Neural cell (in vitro differentiated cells): ENCODE data around the gene GHRL.

ENCODE experiments used
- CTCF ChIP-seq: fragments of 450-650 bp; IDR thresholded peaks from 2 replicates; pipeline ENCODE4 v1.5.1; 2014; ENCODE audit warnings: antibody characterized with exemption, mild to moderate bottlenecking, moderate library complexity; ENCODE audit not compliant: poor library complexity, severe bottlenecking
- EP300 ChIP-seq: fragments of 450-650 bp; conservative IDR thresholded peaks from 2 replicates; pipeline ENCODE4 v1.6.1; 2014; ENCODE audit warnings: antibody characterized with exemption, mild to moderate bottlenecking, moderate library complexity; ENCODE audit not compliant: poor library complexity, severe bottlenecking
- EZH2 ChIP-seq: fragments of 200-600, 300-800 bp; shearing (Covaris generic), sonication (generic); IDR thresholded peaks from 2 replicates; pipeline ENCODE4 v1.6.1; 2014; ENCODE audit warnings: antibody characterized with exemption, low read length, borderline replicate concordance, mild to moderate bottlenecking; ENCODE audit not compliant: insufficient read depth, poor library complexity, severe bottlenecking
- MXI1 ChIP-seq: fragments of 450-650 bp; conservative IDR thresholded peaks from 2 replicates; pipeline ENCODE4 v1.6.1; 2014; ENCODE audit warnings: antibody characterized with exemption, mild to moderate bottlenecking; ENCODE audit not compliant: poor library complexity, severe bottlenecking
- POLR2AphosphoS5 ChIP-seq: IDR thresholded peaks from 2 replicates; pipeline ENCODE4 v1.6.1; 2012
- RAD21 ChIP-seq: fragments of 450-650 bp; conservative IDR thresholded peaks from 2 replicates; pipeline ENCODE4 v1.6.1; 2014; ENCODE audit warnings: antibody characterized with exemption, mild to moderate bottlenecking, moderate library complexity
- SMC3 ChIP-seq: fragments of 450-650 bp; conservative IDR thresholded peaks from 2 replicates; pipeline ENCODE4 v1.6.1; 2014; ENCODE audit warnings: antibody characterized with exemption, mild to moderate bottlenecking, moderate library complexity; ENCODE audit not compliant: poor library complexity
- TAF1 ChIP-seq: IDR thresholded peaks from 2 replicates; pipeline ENCODE4 v1.6.1; 2012; ENCODE audit warnings: low read depth

GRCh38 chr3:10340476-10340875 is 47.7 kb upstream of the GHRL start:
- TF ChIP-seq CTCF (no peak), EZH2 (no peak), RAD21 (no peak), MXI1 (no peak), POLR2AphosphoS5 (no peak), SMC3 (no peak), EP300 (no peak), TAF1 (no peak)
